Peyer's patch (tissue), 4 donors: ENCODE data around the gene INKA1.

Experiments
- CTCF ChIP-seq, 6 experiments: fragments of 450-650 bp in 4 of 6; fragments of 200-600 bp in 2 of 6; sonication (generic) in 1 of 6; IDR thresholded peaks; one replicate each; pipeline ENCODE4 v1.5.1; 2017 to 2019; ENCODE audit warnings: antibody characterized with exemption in 6 of 6, mild to moderate bottlenecking in 3 of 6, moderate library complexity in 1 of 6
- POLR2A ChIP-seq, 2 donors: fragments of 450-650 bp; IDR thresholded peaks; one replicate each; pipeline ENCODE4 v1.5.1; 2017; ENCODE audit warnings: antibody characterized with exemption in 2 of 2, mild to moderate bottlenecking in 2 of 2, moderate library complexity in 2 of 2

DNA sequence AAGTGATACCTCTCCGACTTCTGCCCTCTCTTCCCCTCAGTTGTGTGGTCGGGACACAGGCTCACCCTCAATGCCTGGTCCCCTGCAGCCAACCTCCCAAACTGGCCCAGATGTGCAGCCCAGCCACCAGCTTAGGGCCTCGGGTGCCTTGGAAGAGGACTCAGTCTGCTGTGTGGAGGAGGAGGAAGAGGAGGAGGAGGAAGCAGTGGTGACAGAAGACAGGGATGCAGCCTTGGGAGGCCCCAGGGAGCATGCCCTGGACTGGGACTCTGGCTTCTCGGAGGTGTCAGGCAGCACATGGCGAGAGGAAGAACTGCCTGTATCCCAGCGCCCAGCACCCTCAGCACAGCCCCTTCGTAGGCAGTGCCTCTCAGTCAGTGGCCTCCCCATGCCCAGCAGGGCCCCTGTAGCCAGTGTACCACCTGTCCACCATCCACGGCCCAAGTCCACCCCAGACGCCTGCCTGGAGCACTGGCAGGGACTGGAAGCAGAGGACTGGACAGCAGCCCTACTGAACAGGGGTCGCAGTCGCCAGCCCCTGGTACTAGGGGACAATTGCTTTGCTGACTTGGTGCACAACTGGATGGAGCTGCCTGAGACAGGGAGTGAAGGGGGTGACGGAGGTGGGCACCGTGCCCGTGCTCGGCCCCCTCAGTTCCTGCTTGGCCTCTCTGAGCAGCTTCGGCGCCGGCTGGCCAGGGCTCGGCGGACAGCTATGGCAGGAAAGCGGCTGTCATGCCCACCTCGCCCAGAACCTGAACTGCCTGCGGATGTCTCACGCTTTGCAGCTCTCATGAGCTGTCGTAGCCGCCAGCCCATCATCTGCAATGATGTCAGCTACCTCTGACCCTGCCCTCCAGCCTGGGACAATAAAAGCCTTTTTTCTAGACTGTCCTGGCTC lies 1.3 kb downstream of the INKA1 start:
- TF ChIP-seq CTCF (IDR thresholded peaks at IDR 0.05) (peak in 1 of 6 experiments; percentile 0), POLR2A (IDR thresholded peaks at IDR 0.05) (no peak)
